Motor neuron (in vitro differentiated cells): Measurements from ENCODE around the gene LAPTM4A. TPM values are rescaled to one million over a fixed set of nuclear protein-coding genes. Genes with fewer than 3 reads are reported as not detected.

ENCODE experiments used
- ATAC-seq, 8 experiments: fragments of 200-7000 bp; cut with Tn5 transposase; replicated peaks in 6 of 8; 2 replicates each; pipeline ENCODE4 v1.8.0; 2021; ENCODE audit warnings: mild to moderate bottlenecking in 8 of 8, moderate library complexity in 8 of 8
- H3K27ac ChIP-seq, 2 donors: fragments of 250-450 bp; sonication (Bioruptor Pico); 2 replicates each; pipeline ENCODE4 v1.9.0; 2021; ENCODE audit warnings: antibody characterized with exemption in 2 of 2, mild to moderate bottlenecking in 2 of 2, moderate library complexity in 1 of 2
- H3K4me1 ChIP-seq, 2 donors: fragments of 250-450 bp; sonication (Bioruptor Pico); replicated peaks in 1 of 2; 2 replicates each; pipeline ENCODE4 v1.6.1; 2021; ENCODE audit warnings: antibody characterized with exemption in 2 of 2, mild to moderate bottlenecking in 2 of 2, moderate library complexity in 1 of 2
- H3K4me3 ChIP-seq, 5 donors: fragments of 250-450 bp; sonication (Bioruptor Pico); 2 replicates each; pipeline ENCODE4 v1.9.0; 2021; ENCODE audit warnings: antibody characterized with exemption in 5 of 5, mild to moderate bottlenecking in 5 of 5, moderate library complexity in 4 of 5
- WGBS, 10 experiments: fragments of 450-650 bp; shearing (Covaris generic); methylation state at CpG; one replicate each; pipeline ENCODE4 v1.0.0; 2022; 5-methylcytosine and 5-hydroxymethylcytosine counted together
- in situ Hi-C, 9 experiments: fragments of 400-800 bp; cut with MboI; loops; one replicate each; pipeline ENCODE4 v1.15.0; 2021; ENCODE audit warnings: low sequenced_read_pairs in 9 of 9, low pct_unique_long_range_greater_than_20kb in 2 of 9; ENCODE audit not compliant: unreplicated experiment in 9 of 9
- total RNA-seq, 8 experiments: library from RNA; unstranded; fragments of 300-600 nt; gene quantifications; 2 replicates each; pipeline versions ENCODE4 v1.2.3 to v1.2.4, GENCODE V29; 2022

Gene LAPTM4A
- total RNA-seq, 8 experiments from 2014 or later = 30.9 to 361 (median 112) TPM

GRCh38 chr2:20019747-20020146 lies 31.7 kb downstream of the LAPTM4A start:
- no peak for ATAC-seq
- H3K4me1 ChIP-seq = no peaks in the 10 kb centered on the region
- H3K27ac ChIP-seq = no peak overlapping the region
- in situ Hi-C loops = loop anchor here in 2 of 9 experiments (10.0 to 25.0 kb wide), 2 partner anchors 75 to 93 kb away; no protein-coding TSS in a partner anchor
- no peak overlapping the region for H3K4me3 ChIP-seq
- WGBS, 10 experiments = 57 to 100% (median 90%) methylated on average over 2 to 4 of the region's 4 CpGs; no CpG with 5 or more reads in 1 of the 10 experiments

GRCh38 chr2:20018601-20019152 lies 32.8 kb downstream of the LAPTM4A start:
- Histone ChIP-seq H3K4me1 (no peaks in the 10 kb centered on the region), H3K27ac (no peak overlapping the region), H3K4me3 (no peak overlapping the region)
- WGBS, 10 experiments = 83 to 100% (median 100%) methylated on average over 1 to 2 of the region's 2 CpGs; no CpG with 5 or more reads in 4 of the 10 experiments
- no peak for ATAC-seq
- in situ Hi-C loops = loop anchor here in 2 of 9 experiments (10.0 to 25.0 kb wide), 2 partner anchors 76 to 94 kb away; no protein-coding TSS in a partner anchor

- no peak for ATAC-seq
These were observed 35.1 kb downstream of the LAPTM4A start for GRCh38 chr2:20016346-20016745.

GRCh38 chr2:20015482-20016083 lies 35.8 kb downstream of the LAPTM4A start:
- peaks cover 0 to 6% of the 10 kb centered on the region in 2 donors for H3K4me1 ChIP-seq
- no peak overlapping the region for H3K4me3 ChIP-seq
- 0 to 50% (median 14%) methylated on average over 1 to 2 of the region's 2 CpGs; no CpG with 5 or more reads in 1 of the 10 experiments for WGBS, 10 experiments
- ATAC-seq = peak in 4 of 8 experiments; percentile 12 to 57 (median 40)
- H3K27ac ChIP-seq = no peak overlapping the region
- in situ Hi-C loops = loop anchor here in 2 of 9 experiments (10.0 to 25.0 kb wide), 2 partner anchors 79 to 97 kb away; no protein-coding TSS in a partner anchor

More at GRCh38 chr2:20016346-20016745, 35.1 kb downstream of the LAPTM4A start:
- in situ Hi-C loops = loop anchor here in 2 of 9 experiments (10.0 to 25.0 kb wide), 2 partner anchors 78 to 96 kb away; no protein-coding TSS in a partner anchor
- H3K27ac ChIP-seq = no peak overlapping the region
- peaks cover 0 to 6% of the 10 kb centered on the region in 2 donors for H3K4me1 ChIP-seq
- no peak overlapping the region for H3K4me3 ChIP-seq

GRCh38 chr2:20013126-20013849 lies 38.1 kb downstream of the LAPTM4A start:
- in situ Hi-C loops = loop anchor here in 2 of 9 experiments (10.0 to 25.0 kb wide), 2 partner anchors 82 to 99 kb away; no protein-coding TSS in a partner anchor
- ATAC-seq = peak in 5 of 8 experiments; percentile 15 to 35 (median 33)
- Histone ChIP-seq H3K4me1 (peaks cover 0 to 6% of the 10 kb centered on the region in 2 donors), H3K27ac (no peak overlapping the region), H3K4me3 (peak overlapping the region in 4 of 5 donors; percentile 28 to 40 (median 34))
- 36 to 83% (median 53%) methylated on average over 1 to 11 of the region's 15 CpGs for WGBS, 10 experiments

- Histone ChIP-seq H3K4me1 (peaks cover 0 to 6% of the 10 kb centered on the region in 2 donors), H3K4me3 (peak within 1 kb of the TSS; percentile 28 to 40 (median 35)), H3K27ac (no peak within 1 kb of the TSS)
- 18% methylated on average over 8 of the region's 87 CpGs; no CpG with 5 or more reads in 9 of the 10 experiments for WGBS, 10 experiments
- peak; percentile 70 to 88 (median 86) for ATAC-seq
- in situ Hi-C loops = loop anchor here in 2 of 9 experiments (10.0 to 25.0 kb wide), 2 partner anchors 82 to 100 kb away; no protein-coding TSS in a partner anchor
These were observed 38.9 kb downstream of the LAPTM4A start, which contains the start of gene MATN3 for GRCh38 chr2:20012282-20013125. Gene MATN3, minus strand, starts transcription at chr2:20012668. Its CDS starts 37 bp downstream, at chr2:20012631.

GRCh38 chr2:20012032-20012281 lies 39.5 kb downstream of the LAPTM4A start:
- ATAC-seq = peak in 5 of 8 experiments; percentile 5 to 26 (median 19)
- Histone ChIP-seq H3K27ac (no peak overlapping the region), H3K4me1 (peaks cover 0 to 6% of the 10 kb centered on the region in 2 donors), H3K4me3 (peak overlapping the region in 3 of 5 donors; percentile 33 to 40 (median 35))
- WGBS, 10 experiments = 50 to 70% (median 60%) methylated on average over 1 to 2 of the region's 4 CpGs; no CpG with 5 or more reads in 7 of the 10 experiments
- in situ Hi-C loops = loop anchor here in 2 of 9 experiments (10.0 to 25.0 kb wide), 2 partner anchors 83 to 100 kb away; no protein-coding TSS in a partner anchor

- in situ Hi-C loops = loop anchor here in 2 of 9 experiments (10.0 to 25.0 kb wide), 2 partner anchors 83 to 101 kb away; no protein-coding TSS in a partner anchor
- WGBS, 10 experiments = 40 to 93% (median 87%) methylated on average over 1 to 9 of the region's 14 CpGs; no CpG with 5 or more reads in 2 of the 10 experiments
- Histone ChIP-seq H3K27ac (no peak overlapping the region), H3K4me1 (peaks cover 0 to 6% of the 10 kb centered on the region in 2 donors), H3K4me3 (no peak overlapping the region)
- no peak for ATAC-seq
These were observed 40.0 kb downstream of the LAPTM4A start for GRCh38 chr2:20011276-20012031.

GRCh38 chr2:20008703-20009102 lies 42.7 kb downstream of the LAPTM4A start:
- in situ Hi-C loops = loop anchor here in 1 of 9 experiments (25.0 kb wide), 1 partner anchor 104 kb away; no protein-coding TSS in a partner anchor
- WGBS, 10 experiments = 0 to 88% (median 50%) methylated on average over 1 to 5 of the region's 5 CpGs; no CpG with 5 or more reads in 4 of the 10 experiments

GRCh38 chr2:20005891-20006470 lies 45.4 kb downstream of the LAPTM4A start:
- Histone ChIP-seq H3K4me3 (no peak overlapping the region), H3K4me1 (no peaks in the 10 kb centered on the region), H3K27ac (no peak overlapping the region)
- no peak for ATAC-seq
- 51 to 100% (median 92%) methylated on average over 2 to 7 of the region's 17 CpGs; no CpG with 5 or more reads in 1 of the 10 experiments for WGBS, 10 experiments
- in situ Hi-C loops = loop anchor here in 1 of 9 experiments (25.0 kb wide), 1 partner anchor 106 kb away; no protein-coding TSS in a partner anchor

More at GRCh38 chr2:20008703-20009102, 42.7 kb downstream of the LAPTM4A start:
- Histone ChIP-seq H3K4me1 (peaks cover 0 to 6% of the 10 kb centered on the region in 2 donors), H3K4me3 (no peak overlapping the region), H3K27ac (no peak overlapping the region)
- ATAC-seq = peak in 3 of 8 experiments; percentile 79 to 87 (median 83)

- WGBS, 10 experiments = 90 to 100% (median 95%) methylated on average over 5 to 10 of the region's 10 CpGs; no CpG with 5 or more reads in 1 of the 10 experiments
- H3K27ac ChIP-seq = no peak overlapping the region
- no peak overlapping the region for H3K4me3 ChIP-seq
- H3K4me1 ChIP-seq = no peaks in the 10 kb centered on the region
- in situ Hi-C loops = loop anchor here in 1 of 9 experiments (25.0 kb wide), 1 partner anchor 107 kb away; no protein-coding TSS in a partner anchor
- ATAC-seq = no peak
These were observed 46.3 kb downstream of the LAPTM4A start for GRCh38 chr2:20005067-20005627.
